Progenitor cell of endocrine pancreas (in vitro differentiated cells): ENCODE measurements around the gene TAS2R60. TPM values are rescaled to one million over a fixed set of nuclear protein-coding genes. Genes with fewer than 3 reads are reported as not detected.
A peak's percentile ranks its signal among the peaks of the same experiment; 100 is the strongest.
"Not testable (repeated sequence)": the region's sequence is repeated elsewhere in the genome, so short reads cannot be mapped to it uniquely, and the experiment has no call there.

Experiments used
- DNase-seq: peaks from one replicate; pipeline ENCODE4 v3.0.0; 2021; ENCODE audit warnings: low spot score; ENCODE audit not compliant: unreplicated experiment
- H3K27ac Mint-ChIP-seq: 2 replicates; pipeline ENCODE4 v1.8.0; 2021; ENCODE audit warnings: mild to moderate bottlenecking, moderate library complexity, mixed read lengths
- H3K27me3 Mint-ChIP-seq: 2 replicates; pipeline ENCODE4 v1.8.0; 2021; ENCODE audit warnings: mixed read lengths
- H3K36me3 Mint-ChIP-seq: 2 replicates; pipeline ENCODE4 v1.8.0; 2022; ENCODE audit warnings: mixed read lengths; ENCODE audit not compliant: insufficient read depth
- H3K4me1 Mint-ChIP-seq: 2 replicates; pipeline ENCODE4 v1.8.0; 2021; ENCODE audit warnings: low read depth, mixed read lengths
- H3K4me3 Mint-ChIP-seq: 2 replicates; pipeline ENCODE4 v1.8.0; 2021; ENCODE audit warnings: low read depth, mild to moderate bottlenecking, moderate library complexity, mixed read lengths
- H3K9me3 Mint-ChIP-seq: 2 replicates; pipeline ENCODE4 v1.8.0; 2021; ENCODE audit warnings: low read depth, mixed read lengths
- total RNA-seq: library from RNA; stranded (reverse); gene quantifications from 2 replicates; pipeline ENCODE4 v1.2.1, GENCODE V29; 2021
- TF ChIP-seq, protein P1 (sequence below): fragments of 200-600 bp; sonication (generic); IDR thresholded peaks from one replicate; pipeline ENCODE4 v1.5.0; 2021; ENCODE audit warnings: antibody characterized with exemption, mild to moderate bottlenecking; ENCODE audit not compliant: unreplicated experiment

Gene TAS2R60
- total RNA-seq, 1 donor from 2014 or later = not detected

DNA sequence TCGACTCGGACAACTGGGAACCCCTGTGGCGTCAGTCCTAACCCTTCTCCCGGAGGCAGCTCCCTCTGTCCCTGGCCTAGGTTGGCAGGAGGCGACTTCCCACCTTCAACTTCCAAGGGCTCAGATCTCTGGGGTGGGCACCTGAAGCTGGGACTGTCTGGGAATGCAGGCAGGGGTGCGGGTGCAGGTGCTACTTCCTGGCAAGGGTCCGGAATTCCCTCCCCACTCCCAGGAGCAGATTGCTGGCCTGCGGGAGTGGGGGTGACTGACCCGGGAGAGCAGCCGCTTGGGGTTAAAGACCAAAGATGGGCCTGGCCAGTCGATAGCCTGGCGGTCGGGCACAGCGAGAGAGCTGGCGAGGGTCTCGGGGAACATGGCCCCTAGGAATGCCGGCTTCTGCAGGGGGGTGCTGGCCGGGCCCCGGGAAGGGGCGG is 35.0 kb upstream of the TAS2R60 start:
- Mint-ChIP-seq H3K4me1 (peaks cover 54% of the 10 kb centered on the region), H3K27me3 (no peaks in the 10 kb centered on the region), H3K27ac (peak overlapping the region; percentile 55), H3K4me3 (peak overlapping the region; percentile 90), H3K9me3 (no peaks in the 10 kb centered on the region), H3K36me3 (peaks cover 2% of the 10 kb centered on the region)
- peak; percentile 34 for DNase-seq
- TF ChIP-seq, protein P1, sequence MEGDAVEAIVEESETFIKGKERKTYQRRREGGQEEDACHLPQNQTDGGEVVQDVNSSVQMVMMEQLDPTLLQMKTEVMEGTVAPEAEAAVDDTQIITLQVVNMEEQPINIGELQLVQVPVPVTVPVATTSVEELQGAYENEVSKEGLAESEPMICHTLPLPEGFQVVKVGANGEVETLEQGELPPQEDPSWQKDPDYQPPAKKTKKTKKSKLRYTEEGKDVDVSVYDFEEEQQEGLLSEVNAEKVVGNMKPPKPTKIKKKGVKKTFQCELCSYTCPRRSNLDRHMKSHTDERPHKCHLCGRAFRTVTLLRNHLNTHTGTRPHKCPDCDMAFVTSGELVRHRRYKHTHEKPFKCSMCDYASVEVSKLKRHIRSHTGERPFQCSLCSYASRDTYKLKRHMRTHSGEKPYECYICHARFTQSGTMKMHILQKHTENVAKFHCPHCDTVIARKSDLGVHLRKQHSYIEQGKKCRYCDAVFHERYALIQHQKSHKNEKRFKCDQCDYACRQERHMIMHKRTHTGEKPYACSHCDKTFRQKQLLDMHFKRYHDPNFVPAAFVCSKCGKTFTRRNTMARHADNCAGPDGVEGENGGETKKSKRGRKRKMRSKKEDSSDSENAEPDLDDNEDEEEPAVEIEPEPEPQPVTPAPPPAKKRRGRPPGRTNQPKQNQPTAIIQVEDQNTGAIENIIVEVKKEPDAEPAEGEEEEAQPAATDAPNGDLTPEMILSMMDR = no peak

- no peaks in the 10 kb centered on the region for H3K27me3 Mint-ChIP-seq
- H3K36me3 Mint-ChIP-seq = peaks cover 2% of the 10 kb centered on the region
- H3K27ac Mint-ChIP-seq = peak within 1 kb of the TSS; percentile 74
- peak; percentile 45 for DNase-seq
- H3K4me1 Mint-ChIP-seq = peaks cover 55% of the 10 kb centered on the region
- no peaks in the 10 kb centered on the region for H3K9me3 Mint-ChIP-seq
- TF ChIP-seq, protein P1 = peak; percentile 71
- peak within 1 kb of the TSS; percentile 90 for H3K4me3 Mint-ChIP-seq
Observed at GRCh38 chr7:143408686-143409561, 34.3 kb upstream of the TAS2R60 start, which contains the start of gene EPHA1. EPHA1 (minus strand) TSS chr7:143408856; CDS start chr7:143408805, 51 bp downstream.

- H3K27ac Mint-ChIP-seq = no peak overlapping the region
- no peak overlapping the region for H3K4me3 Mint-ChIP-seq
- TF ChIP-seq, protein P1 = no peak
- no peaks in the 10 kb centered on the region for H3K9me3 Mint-ChIP-seq
- no peaks in the 10 kb centered on the region for H3K27me3 Mint-ChIP-seq
- no peaks in the 10 kb centered on the region for H3K36me3 Mint-ChIP-seq
- no peak for DNase-seq
- H3K4me1 Mint-ChIP-seq = peaks cover 50% of the 10 kb centered on the region
Observed at GRCh38 chr7:143410521-143411004, 32.7 kb upstream of the TAS2R60 start.

GRCh38 chr7:143411976-143412708 is 31.1 kb upstream of the TAS2R60 start:
- no peak overlapping the region for H3K27ac Mint-ChIP-seq
- TF ChIP-seq, protein P1 = no peak
- H3K36me3 Mint-ChIP-seq = no peaks in the 10 kb centered on the region
- no peaks in the 10 kb centered on the region for H3K27me3 Mint-ChIP-seq
- peaks cover 45% of the 10 kb centered on the region for H3K4me1 Mint-ChIP-seq
- DNase-seq = no peak
- H3K4me3 Mint-ChIP-seq = no peak overlapping the region
- no peaks in the 10 kb centered on the region for H3K9me3 Mint-ChIP-seq

DNA sequence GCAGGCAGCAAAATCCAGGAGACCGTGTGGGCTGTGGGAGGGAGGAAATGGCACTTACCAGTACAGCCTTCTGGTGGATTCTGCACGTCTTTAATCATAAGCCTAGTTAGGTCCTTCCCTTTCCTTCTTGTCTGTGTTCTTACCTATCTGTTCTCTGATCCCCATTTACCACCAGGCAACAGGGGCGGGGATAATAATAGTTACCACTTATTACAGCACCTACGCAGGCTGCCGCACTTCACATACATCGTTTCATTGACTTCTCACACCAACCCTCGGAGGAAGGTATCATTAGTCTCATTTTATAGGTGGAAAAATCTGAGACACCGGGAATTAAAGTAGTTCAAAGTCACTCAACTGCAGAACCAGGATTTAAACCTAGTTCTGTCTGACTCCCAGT is 30.1 kb upstream of the TAS2R60 start:
- H3K27me3 Mint-ChIP-seq = no peaks in the 10 kb centered on the region
- H3K4me1 Mint-ChIP-seq = peaks cover 36% of the 10 kb centered on the region
- no peak overlapping the region for H3K4me3 Mint-ChIP-seq
- no peak for DNase-seq
- no peaks in the 10 kb centered on the region for H3K9me3 Mint-ChIP-seq
- H3K27ac Mint-ChIP-seq = no peak overlapping the region
- no peaks in the 10 kb centered on the region for H3K36me3 Mint-ChIP-seq
- TF ChIP-seq, protein P1 = no peak

DNA sequence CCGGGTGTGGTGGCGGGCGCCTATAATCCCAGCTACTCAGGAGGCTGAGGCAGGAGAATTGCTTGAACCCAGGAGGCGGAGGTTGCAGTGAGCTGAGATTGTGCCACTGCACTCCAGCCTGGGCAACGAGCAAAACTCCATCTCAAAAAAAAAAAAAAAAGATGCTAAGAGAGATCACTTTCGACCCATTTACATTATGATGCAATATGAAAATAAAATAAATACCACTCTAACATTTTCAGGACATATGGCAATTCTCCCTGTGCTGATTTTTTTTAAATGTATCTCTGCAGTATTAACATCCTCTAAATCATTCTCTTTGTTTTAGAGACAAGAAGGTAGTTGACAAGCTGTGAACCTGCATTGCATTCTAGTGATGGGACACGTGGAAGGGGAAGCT is 28.0 kb upstream of the TAS2R60 start:
- not testable (repeated sequence) for H3K27me3 Mint-ChIP-seq, H3K27ac Mint-ChIP-seq, H3K36me3 Mint-ChIP-seq, H3K4me3 Mint-ChIP-seq, H3K9me3 Mint-ChIP-seq, DNase-seq
- peaks cover 26% of the 10 kb centered on the region for H3K4me1 Mint-ChIP-seq
